ENCODE results near the gene OPCML. TPM values are rescaled to one million over a fixed set of nuclear protein-coding genes. Genes with fewer than 3 reads are reported as not detected.

Gene OPCML
- total RNA-seq, 1 donor from 2014 or later = not detected

DNA sequence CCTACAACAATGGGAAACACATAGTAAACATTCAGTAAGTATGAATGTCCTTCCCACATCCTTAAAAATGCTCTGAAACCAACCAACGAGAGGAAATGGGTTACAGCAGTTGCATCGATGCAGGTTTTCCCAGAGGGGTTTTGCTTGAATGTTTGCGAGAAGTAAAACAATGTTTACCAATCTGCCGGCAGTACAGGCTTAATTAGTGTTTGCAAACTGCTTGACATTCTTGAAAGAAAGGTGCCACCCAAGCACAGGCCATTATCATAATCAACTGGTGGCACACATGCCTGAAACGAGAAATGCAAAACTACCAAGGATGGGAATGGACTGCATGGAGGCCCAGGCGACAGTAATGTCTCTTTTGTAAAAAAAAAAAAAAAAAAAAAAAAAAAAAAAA lies 27.1 kb upstream of the OPCML start:
- Mint-ChIP-seq H3K36me3 (ENCODE audit: low read depth) (no peaks in the 10 kb centered on the region), H3K4me3 (no peak overlapping the region), H3K27me3 (no peaks in the 10 kb centered on the region), H3K27ac (no peak overlapping the region), H3K9me3 (no peaks in the 10 kb centered on the region), H3K4me1 (no peaks in the 10 kb centered on the region)
- CTCF ChIA-PET = no interaction called here
- ATAC-seq (ENCODE audit: low read depth) (no peak), DNase-seq (no peak)
- intact Hi-C loops (cut with micrococcal nuclease) = no loop called here
- TF ChIP-seq, protein P1, sequence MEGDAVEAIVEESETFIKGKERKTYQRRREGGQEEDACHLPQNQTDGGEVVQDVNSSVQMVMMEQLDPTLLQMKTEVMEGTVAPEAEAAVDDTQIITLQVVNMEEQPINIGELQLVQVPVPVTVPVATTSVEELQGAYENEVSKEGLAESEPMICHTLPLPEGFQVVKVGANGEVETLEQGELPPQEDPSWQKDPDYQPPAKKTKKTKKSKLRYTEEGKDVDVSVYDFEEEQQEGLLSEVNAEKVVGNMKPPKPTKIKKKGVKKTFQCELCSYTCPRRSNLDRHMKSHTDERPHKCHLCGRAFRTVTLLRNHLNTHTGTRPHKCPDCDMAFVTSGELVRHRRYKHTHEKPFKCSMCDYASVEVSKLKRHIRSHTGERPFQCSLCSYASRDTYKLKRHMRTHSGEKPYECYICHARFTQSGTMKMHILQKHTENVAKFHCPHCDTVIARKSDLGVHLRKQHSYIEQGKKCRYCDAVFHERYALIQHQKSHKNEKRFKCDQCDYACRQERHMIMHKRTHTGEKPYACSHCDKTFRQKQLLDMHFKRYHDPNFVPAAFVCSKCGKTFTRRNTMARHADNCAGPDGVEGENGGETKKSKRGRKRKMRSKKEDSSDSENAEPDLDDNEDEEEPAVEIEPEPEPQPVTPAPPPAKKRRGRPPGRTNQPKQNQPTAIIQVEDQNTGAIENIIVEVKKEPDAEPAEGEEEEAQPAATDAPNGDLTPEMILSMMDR (IDR thresholded peaks at IDR 0.05) = no peak
- POLR2A ChIA-PET = no interaction called here

DNA sequence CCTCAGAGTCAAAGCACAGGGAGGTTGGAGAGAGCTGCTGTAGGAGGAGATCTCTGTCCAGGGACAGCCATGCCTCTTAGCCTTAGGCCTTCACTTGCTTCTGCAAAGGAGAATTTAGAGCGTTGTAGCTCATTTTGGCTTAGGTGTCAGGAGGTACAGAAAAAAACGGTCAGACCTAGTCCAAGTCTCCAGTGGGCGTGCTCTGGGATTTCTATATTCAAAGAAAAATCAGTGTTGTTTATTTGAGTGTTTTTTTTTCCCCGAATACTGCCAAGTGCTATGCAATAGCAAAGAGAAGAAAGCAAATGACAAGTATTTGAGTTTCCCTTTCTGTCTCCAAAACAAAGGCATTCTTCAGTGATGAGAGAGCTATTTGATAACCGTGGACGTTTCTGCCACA lies 22.7 kb upstream of the OPCML start:
- DNase-seq (no peak), ATAC-seq (ENCODE audit: low read depth) (no peak)
- Mint-ChIP-seq H3K27me3 (no peaks in the 10 kb centered on the region), H3K36me3 (ENCODE audit: low read depth) (no peaks in the 10 kb centered on the region), H3K4me1 (no peaks in the 10 kb centered on the region), H3K27ac (no peak overlapping the region), H3K9me3 (no peaks in the 10 kb centered on the region), H3K4me3 (no peak overlapping the region)
- ChIA-PET POLR2A (no interaction called here), CTCF (no interaction called here)
- intact Hi-C loops (cut with micrococcal nuclease) = no loop called here
- TF ChIP-seq, protein P1 (IDR thresholded peaks at IDR 0.05) = no peak

DNA sequence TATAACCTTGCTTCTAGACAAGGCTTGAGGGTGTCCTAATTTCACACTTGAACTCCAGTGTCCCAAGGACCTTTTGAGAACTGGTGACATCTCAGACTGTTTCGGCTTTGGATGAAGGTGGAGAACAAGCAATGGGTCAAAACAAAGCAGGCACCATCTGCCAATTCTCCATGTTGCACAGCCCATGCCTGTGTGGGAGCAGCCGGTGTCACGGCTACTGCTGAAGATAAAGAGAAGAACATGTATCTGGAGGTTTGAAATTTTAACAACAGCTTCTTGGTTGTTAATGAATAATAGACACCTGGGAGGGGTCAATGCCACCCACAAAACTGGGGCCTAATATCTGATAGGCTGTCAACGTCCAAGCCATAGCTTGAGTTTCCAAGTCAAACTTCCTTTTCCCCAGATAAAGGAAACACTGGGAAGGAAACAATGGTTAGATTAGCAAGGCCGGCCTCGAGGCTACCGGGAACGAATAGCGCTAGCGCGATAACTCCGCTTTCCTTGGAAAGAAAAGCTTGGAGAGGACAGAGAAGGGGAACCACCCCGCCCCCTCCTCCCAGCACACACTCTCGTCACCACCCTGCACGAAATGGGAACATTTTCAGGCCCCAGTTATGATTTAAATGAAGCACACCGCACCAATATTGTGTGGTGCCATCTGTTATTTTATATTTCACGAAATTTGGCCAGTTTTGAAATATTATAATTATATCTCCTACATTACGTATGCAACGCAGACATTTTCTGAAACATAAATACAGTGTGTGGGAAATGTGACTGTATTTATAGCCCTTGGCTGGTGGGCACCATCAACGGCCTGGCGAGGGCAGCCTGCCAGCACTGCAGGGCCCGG lies 21.8 kb upstream of the OPCML start:
- CTCF ChIA-PET = no interaction called here
- H3K4me1 Mint-ChIP-seq = no peaks in the 10 kb centered on the region
- H3K27me3 Mint-ChIP-seq = no peaks in the 10 kb centered on the region
- H3K36me3 Mint-ChIP-seq (ENCODE audit: low read depth) = no peaks in the 10 kb centered on the region
- POLR2A ChIA-PET = no interaction called here
- intact Hi-C loops (cut with micrococcal nuclease) = no loop called here
- no peak for DNase-seq
- no peak for ATAC-seq (ENCODE audit: low read depth)
- no peak overlapping the region for H3K27ac Mint-ChIP-seq
- TF ChIP-seq, protein P1 (IDR thresholded peaks at IDR 0.05) = no peak
- H3K4me3 Mint-ChIP-seq = no peak overlapping the region
- no peaks in the 10 kb centered on the region for H3K9me3 Mint-ChIP-seq

DNA sequence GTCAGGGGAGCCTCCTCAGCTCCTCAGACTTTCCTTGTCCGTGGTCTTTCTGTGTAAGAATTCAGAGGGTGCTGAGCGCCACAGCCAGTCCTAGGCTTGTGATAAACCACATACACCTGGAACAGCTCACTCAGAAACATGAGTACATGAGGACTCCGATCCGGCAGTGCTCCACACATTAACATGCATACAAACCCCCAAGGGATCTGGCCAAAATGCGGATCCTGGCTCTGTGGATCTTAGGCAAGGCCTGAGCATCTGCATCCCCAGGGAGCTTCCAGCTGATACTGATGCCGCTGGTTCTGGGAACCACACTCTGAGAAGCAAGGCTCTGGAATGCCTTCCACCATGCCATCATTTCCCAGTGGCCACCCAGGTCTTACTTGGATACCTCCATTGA lies 20.6 kb upstream of the OPCML start:
- Mint-ChIP-seq H3K9me3 (no peaks in the 10 kb centered on the region), H3K27me3 (no peaks in the 10 kb centered on the region), H3K4me3 (no peak overlapping the region), H3K36me3 (ENCODE audit: low read depth) (no peaks in the 10 kb centered on the region), H3K27ac (no peak overlapping the region), H3K4me1 (no peaks in the 10 kb centered on the region)
- CTCF ChIA-PET = no interaction called here
- TF ChIP-seq, protein P1 (IDR thresholded peaks at IDR 0.05) = no peak
- no peak for ATAC-seq (ENCODE audit: low read depth)
- no peak for DNase-seq
- POLR2A ChIA-PET = no interaction called here
- intact Hi-C loops (cut with micrococcal nuclease) = no loop called here

DNA sequence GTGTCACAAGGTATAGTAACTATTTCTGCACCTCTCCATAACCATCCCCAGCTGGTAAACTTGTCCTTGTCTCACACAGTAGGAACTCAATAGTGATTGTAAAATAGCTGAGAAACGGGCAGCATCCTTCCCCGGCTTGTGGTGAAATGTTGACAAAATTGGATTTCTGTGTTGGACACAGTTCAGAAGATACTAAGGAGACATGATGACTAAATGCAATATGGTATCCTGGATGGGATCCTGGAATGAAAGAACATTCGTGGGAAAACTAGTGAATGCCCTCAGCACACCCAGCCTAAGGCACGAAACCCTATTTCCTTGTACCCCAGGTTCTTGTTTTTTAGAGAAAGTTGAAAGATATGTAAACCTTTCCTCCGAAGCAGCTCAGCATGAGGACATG lies 18.8 kb upstream of the OPCML start:
- ChIA-PET POLR2A (no interaction called here), CTCF (no interaction called here)
- H3K27ac Mint-ChIP-seq = no peak overlapping the region
- ATAC-seq (ENCODE audit: low read depth) (no peak), DNase-seq (no peak)
- H3K9me3 Mint-ChIP-seq = no peaks in the 10 kb centered on the region
- no peaks in the 10 kb centered on the region for H3K4me1 Mint-ChIP-seq
- no peaks in the 10 kb centered on the region for H3K27me3 Mint-ChIP-seq
- TF ChIP-seq, protein P1 (IDR thresholded peaks at IDR 0.05) = no peak
- no peak overlapping the region for H3K4me3 Mint-ChIP-seq
- no peaks in the 10 kb centered on the region for H3K36me3 Mint-ChIP-seq (ENCODE audit: low read depth)
- intact Hi-C loops (cut with micrococcal nuclease) = no loop called here

Measured in activated B cell treated with CpG ODN at 0.5 μM for 24 hours (primary cell).